ENCODE results near the gene HSPA9. TPM values are rescaled to one million over a fixed set of nuclear protein-coding genes. Genes with fewer than 3 reads are reported as not detected.

The HSPA9 gene
- polyA plus RNA-seq, 1 donor (not counting 4 experiments of a cell fraction or from before 2014, with no cell fraction given) = 195 TPM

DNA sequence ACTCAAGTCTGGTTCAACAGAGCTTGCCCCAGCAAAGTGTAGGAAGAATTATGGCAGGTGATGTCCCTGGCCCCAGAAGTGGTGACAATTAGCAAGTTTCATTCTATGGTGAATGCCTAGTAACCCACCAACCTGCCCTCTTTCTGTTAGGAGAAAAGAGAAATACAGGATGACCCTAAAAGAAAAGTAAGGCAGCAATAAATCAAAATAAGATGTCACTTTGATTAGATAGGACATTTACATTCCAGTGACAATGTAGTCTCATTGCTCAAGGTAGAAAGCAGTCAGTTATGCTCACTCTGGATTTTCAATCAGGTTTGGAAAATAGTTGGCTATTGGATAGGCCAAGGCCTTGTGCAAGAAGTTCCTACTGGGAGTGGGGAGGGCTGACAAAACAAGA lies 5.6 kb upstream of the HSPA9 start:
- Histone ChIP-seq H3K79me2 (ENCODE audit: control insufficient read depth, insufficient read depth, low read length) (no peaks in the 10 kb centered on the region), H3K9me1 (ENCODE audit: control insufficient read depth, extremely low read depth, insufficient read depth, low read length) (no peaks in the 10 kb centered on the region), H3K4me3 (ENCODE audit: control insufficient read depth in 2 of 3, extremely low read depth in 1 of 3, insufficient read depth in 2 of 3, low read depth in 1 of 3, low read length in 3 of 3) (no peak overlapping the region), H3K27me3 (ENCODE audit: control insufficient read depth, extremely low read depth, insufficient read depth, low read length) (no peaks in the 10 kb centered on the region), H4K20me1 (ENCODE audit: control insufficient read depth, extremely low read depth, insufficient read depth, low read length) (no peaks in the 10 kb centered on the region), H3K9me3 (ENCODE audit: control insufficient read depth, low read depth, low read length) (no peaks in the 10 kb centered on the region), H3K4me1 (ENCODE audit: control insufficient read depth, extremely low read depth, insufficient read depth, low read length) (peaks cover 3% of the 10 kb centered on the region), H3K27ac (ENCODE audit: control insufficient read depth, insufficient read depth, low read length) (no peak overlapping the region), H3K36me3 (ENCODE audit: control insufficient read depth in 2 of 2, extremely low read depth in 1 of 2, insufficient read depth in 2 of 2, low read length in 2 of 2) (no peaks in the 10 kb centered on the region), H2AFZ (ENCODE audit: control insufficient read depth, low read length) (no peak overlapping the region), H3K4me2 (ENCODE audit: control insufficient read depth, extremely low read depth, insufficient read depth, low read depth, low read length) (no peak overlapping the region), H3K9ac (ENCODE audit: control insufficient read depth, extremely low read depth, insufficient read depth, low read length) (no peak overlapping the region)
- dilution Hi-C loops (cut with MboI; ENCODE audit: extremely low pct_ligation_motif_present, low sequenced_read_pairs) = no loop called here
- no peak for FAIRE-seq
- TF ChIP-seq, protein P1, sequence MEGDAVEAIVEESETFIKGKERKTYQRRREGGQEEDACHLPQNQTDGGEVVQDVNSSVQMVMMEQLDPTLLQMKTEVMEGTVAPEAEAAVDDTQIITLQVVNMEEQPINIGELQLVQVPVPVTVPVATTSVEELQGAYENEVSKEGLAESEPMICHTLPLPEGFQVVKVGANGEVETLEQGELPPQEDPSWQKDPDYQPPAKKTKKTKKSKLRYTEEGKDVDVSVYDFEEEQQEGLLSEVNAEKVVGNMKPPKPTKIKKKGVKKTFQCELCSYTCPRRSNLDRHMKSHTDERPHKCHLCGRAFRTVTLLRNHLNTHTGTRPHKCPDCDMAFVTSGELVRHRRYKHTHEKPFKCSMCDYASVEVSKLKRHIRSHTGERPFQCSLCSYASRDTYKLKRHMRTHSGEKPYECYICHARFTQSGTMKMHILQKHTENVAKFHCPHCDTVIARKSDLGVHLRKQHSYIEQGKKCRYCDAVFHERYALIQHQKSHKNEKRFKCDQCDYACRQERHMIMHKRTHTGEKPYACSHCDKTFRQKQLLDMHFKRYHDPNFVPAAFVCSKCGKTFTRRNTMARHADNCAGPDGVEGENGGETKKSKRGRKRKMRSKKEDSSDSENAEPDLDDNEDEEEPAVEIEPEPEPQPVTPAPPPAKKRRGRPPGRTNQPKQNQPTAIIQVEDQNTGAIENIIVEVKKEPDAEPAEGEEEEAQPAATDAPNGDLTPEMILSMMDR (optimal IDR thresholded peaks at IDR 0.05 in 1 of 3, IDR thresholded peaks at IDR 0.05 in 1 of 3, conservative IDR thresholded peaks at IDR 0.05 in 1 of 3; ENCODE audit: extremely low read depth in 1 of 3, insufficient read depth in 2 of 3, low read length in 3 of 3) = no peak
- TF ChIP-seq EZH2 (IDR thresholded peaks at IDR 0.05; ENCODE audit: low read length) = no peak
- DNase-seq (ENCODE audit: low read depth, low spot score) = no peak

GRCh38 chr5:138580001-138580400 lies 4.8 kb upstream of the HSPA9 start:
- TF ChIP-seq, protein P1 (optimal IDR thresholded peaks at IDR 0.05 in 1 of 3, IDR thresholded peaks at IDR 0.05 in 1 of 3, conservative IDR thresholded peaks at IDR 0.05 in 1 of 3; ENCODE audit: extremely low read depth in 1 of 3, insufficient read depth in 2 of 3, low read length in 3 of 3) = no peak
- no peak for TF ChIP-seq EZH2 (IDR thresholded peaks at IDR 0.05; ENCODE audit: low read length)
- dilution Hi-C loops (cut with MboI; ENCODE audit: extremely low pct_ligation_motif_present, low sequenced_read_pairs) = no loop called here
- no peak overlapping the region for H3K4me2 ChIP-seq (ENCODE audit: control insufficient read depth, extremely low read depth, insufficient read depth, low read depth, low read length)
- H3K79me2 ChIP-seq (ENCODE audit: control insufficient read depth, insufficient read depth, low read length) = peaks cover 3% of the 10 kb centered on the region
- H3K36me3 ChIP-seq (ENCODE audit: control insufficient read depth in 2 of 2, extremely low read depth in 1 of 2, insufficient read depth in 2 of 2, low read length in 2 of 2) = no peaks in the 10 kb centered on the region
- no peak overlapping the region for H3K27ac ChIP-seq (ENCODE audit: control insufficient read depth, insufficient read depth, low read length)
- no peaks in the 10 kb centered on the region for H3K27me3 ChIP-seq (ENCODE audit: control insufficient read depth, extremely low read depth, insufficient read depth, low read length)
- H2AFZ ChIP-seq (ENCODE audit: control insufficient read depth, low read length) = no peak overlapping the region
- H3K4me3 ChIP-seq (ENCODE audit: control insufficient read depth in 2 of 3, extremely low read depth in 1 of 3, insufficient read depth in 2 of 3, low read depth in 1 of 3, low read length in 3 of 3) = no peak overlapping the region
- DNase-seq (ENCODE audit: low read depth, low spot score) (no peak), FAIRE-seq (no peak)
- peaks cover 3% of the 10 kb centered on the region for H3K4me1 ChIP-seq (ENCODE audit: control insufficient read depth, extremely low read depth, insufficient read depth, low read length)
- no peaks in the 10 kb centered on the region for H3K9me1 ChIP-seq (ENCODE audit: control insufficient read depth, extremely low read depth, insufficient read depth, low read length)
- H3K9ac ChIP-seq (ENCODE audit: control insufficient read depth, extremely low read depth, insufficient read depth, low read length) = no peak overlapping the region
- no peaks in the 10 kb centered on the region for H4K20me1 ChIP-seq (ENCODE audit: control insufficient read depth, extremely low read depth, insufficient read depth, low read length)
- H3K9me3 ChIP-seq (ENCODE audit: control insufficient read depth, low read depth, low read length) = no peaks in the 10 kb centered on the region
